Breast epithelium (tissue), 3 donors: Measurements from ENCODE around the gene GOLGA6L2.

Experiments
- POLR2A ChIP-seq: fragments of 450-650 bp; IDR thresholded peaks from one replicate; pipeline ENCODE4 v1.6.1; 2016; ENCODE audit warnings: antibody characterized with exemption, mild to moderate bottlenecking, moderate library complexity
- POLR2AphosphoS5 ChIP-seq, 3 donors: sonication (generic); formaldehyde crosslinking; IDR thresholded peaks; one replicate each; pipeline ENCODE4 v1.6.1; 2017; ENCODE audit warnings: antibody characterized with exemption in 3 of 3
- TF ChIP-seq, protein P1 (sequence below), 3 donors: fragments of 450-650 bp; IDR thresholded peaks; one replicate each; pipeline ENCODE4 v1.5.1; 2016 to 2017; ENCODE audit warnings: antibody characterized with exemption in 3 of 3, mild to moderate bottlenecking in 3 of 3, moderate library complexity in 3 of 3

- TF ChIP-seq POLR2AphosphoS5 (IDR thresholded peaks at IDR 0.05) (no peak), POLR2A (no peak)
- TF ChIP-seq, protein P1, sequence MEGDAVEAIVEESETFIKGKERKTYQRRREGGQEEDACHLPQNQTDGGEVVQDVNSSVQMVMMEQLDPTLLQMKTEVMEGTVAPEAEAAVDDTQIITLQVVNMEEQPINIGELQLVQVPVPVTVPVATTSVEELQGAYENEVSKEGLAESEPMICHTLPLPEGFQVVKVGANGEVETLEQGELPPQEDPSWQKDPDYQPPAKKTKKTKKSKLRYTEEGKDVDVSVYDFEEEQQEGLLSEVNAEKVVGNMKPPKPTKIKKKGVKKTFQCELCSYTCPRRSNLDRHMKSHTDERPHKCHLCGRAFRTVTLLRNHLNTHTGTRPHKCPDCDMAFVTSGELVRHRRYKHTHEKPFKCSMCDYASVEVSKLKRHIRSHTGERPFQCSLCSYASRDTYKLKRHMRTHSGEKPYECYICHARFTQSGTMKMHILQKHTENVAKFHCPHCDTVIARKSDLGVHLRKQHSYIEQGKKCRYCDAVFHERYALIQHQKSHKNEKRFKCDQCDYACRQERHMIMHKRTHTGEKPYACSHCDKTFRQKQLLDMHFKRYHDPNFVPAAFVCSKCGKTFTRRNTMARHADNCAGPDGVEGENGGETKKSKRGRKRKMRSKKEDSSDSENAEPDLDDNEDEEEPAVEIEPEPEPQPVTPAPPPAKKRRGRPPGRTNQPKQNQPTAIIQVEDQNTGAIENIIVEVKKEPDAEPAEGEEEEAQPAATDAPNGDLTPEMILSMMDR (IDR thresholded peaks at IDR 0.05): no peak
Measured at GRCh38 chr15:23424111-23424904, 22.7 kb downstream of the GOLGA6L2 start.
